ENCODE measurements around the gene ATP8A2.

DNA sequence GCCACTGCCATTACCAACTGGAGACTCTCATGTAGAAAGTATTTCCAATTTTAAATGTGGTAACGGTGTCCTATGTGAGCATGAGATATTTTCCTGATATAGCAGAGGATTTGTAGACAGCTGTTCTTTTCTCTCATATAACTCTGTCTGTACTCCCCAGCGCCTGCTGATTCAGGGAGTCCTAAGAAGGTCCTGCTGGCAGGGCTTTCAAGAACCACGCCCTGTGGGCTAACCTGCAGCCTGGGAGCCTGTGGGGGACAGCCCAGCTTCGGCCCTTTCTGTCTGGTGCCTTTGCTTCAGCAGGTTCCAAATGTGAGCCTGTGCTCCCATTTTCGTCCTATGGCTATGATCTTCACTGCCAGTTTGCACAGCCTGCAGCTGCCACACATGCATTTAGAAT is 316.8 kb downstream of the ATP8A2 start:
- no peak for TF ChIP-seq POLR2A (IDR thresholded peaks at IDR 0.05)
- TF ChIP-seq, protein P1, sequence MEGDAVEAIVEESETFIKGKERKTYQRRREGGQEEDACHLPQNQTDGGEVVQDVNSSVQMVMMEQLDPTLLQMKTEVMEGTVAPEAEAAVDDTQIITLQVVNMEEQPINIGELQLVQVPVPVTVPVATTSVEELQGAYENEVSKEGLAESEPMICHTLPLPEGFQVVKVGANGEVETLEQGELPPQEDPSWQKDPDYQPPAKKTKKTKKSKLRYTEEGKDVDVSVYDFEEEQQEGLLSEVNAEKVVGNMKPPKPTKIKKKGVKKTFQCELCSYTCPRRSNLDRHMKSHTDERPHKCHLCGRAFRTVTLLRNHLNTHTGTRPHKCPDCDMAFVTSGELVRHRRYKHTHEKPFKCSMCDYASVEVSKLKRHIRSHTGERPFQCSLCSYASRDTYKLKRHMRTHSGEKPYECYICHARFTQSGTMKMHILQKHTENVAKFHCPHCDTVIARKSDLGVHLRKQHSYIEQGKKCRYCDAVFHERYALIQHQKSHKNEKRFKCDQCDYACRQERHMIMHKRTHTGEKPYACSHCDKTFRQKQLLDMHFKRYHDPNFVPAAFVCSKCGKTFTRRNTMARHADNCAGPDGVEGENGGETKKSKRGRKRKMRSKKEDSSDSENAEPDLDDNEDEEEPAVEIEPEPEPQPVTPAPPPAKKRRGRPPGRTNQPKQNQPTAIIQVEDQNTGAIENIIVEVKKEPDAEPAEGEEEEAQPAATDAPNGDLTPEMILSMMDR (IDR thresholded peaks at IDR 0.05) = no peak
